Measurements from ENCODE around the gene COQ8B.
A peak's percentile ranks its signal among the peaks of the same experiment; 100 is the strongest.

The COQ8B gene

GRCh38 chr19:40673397-40673796, 43.3 kb downstream of the COQ8B start:
- H2BK120ac ChIP-seq (ENCODE audit: low read depth, low read length), result no peak overlapping the region
- no peak for DNase-seq (ENCODE audit: low spot score)
- WGBS, 2 donors (ENCODE audit: extremely low coverage in 2 of 2, insufficient read length in 2 of 2, insufficient replicate concordance in 1 of 2), result no CpG with 5 or more reads among the region's 11 CpGs
- peaks cover 0 to 13% of the 10 kb centered on the region in 2 donors for H3K9me3 ChIP-seq (replicated peaks in 1 of 2; ENCODE audit: control insufficient read depth in 2 of 2, insufficient read depth in 1 of 2, low read depth in 1 of 2, low read length in 2 of 2)
- no peak overlapping the region for H2BK5ac ChIP-seq (ENCODE audit: low read length)
- H3K14ac ChIP-seq (ENCODE audit: low read length), result no peak overlapping the region
- no peak overlapping the region for H2AK5ac ChIP-seq (ENCODE audit: low read depth, low read length)
- no peak overlapping the region for H3K9ac ChIP-seq (ENCODE audit: low read depth, low read length, poor library complexity)
- no peak overlapping the region for H2AFZ ChIP-seq (ENCODE audit: low read length)
- H4K91ac ChIP-seq (ENCODE audit: low read depth, low read length, poor library complexity), result no peak overlapping the region
- no peaks in the 10 kb centered on the region for H3K27me3 ChIP-seq (ENCODE audit: control insufficient read depth in 3 of 3, insufficient read depth in 3 of 3, low read depth in 1 of 3, low read length in 3 of 3)
- H4K8ac ChIP-seq (ENCODE audit: low read depth, low read length), result no peak overlapping the region
- H2BK12ac ChIP-seq (ENCODE audit: low read length), result no peak overlapping the region
- H3K36me3 ChIP-seq (replicated peaks in 1 of 2; ENCODE audit: control insufficient read depth in 2 of 2, insufficient read depth in 2 of 2, low read length in 2 of 2), result peaks cover 54 to 89% of the 10 kb centered on the region in 2 donors
- no peak overlapping the region for H2BK15ac ChIP-seq (ENCODE audit: low read length)
- H3K27ac ChIP-seq (replicated peaks; ENCODE audit: low read length), result no peak overlapping the region
- H3K4me2 ChIP-seq (ENCODE audit: insufficient read depth, low read length, poor library complexity, severe bottlenecking), result no peak overlapping the region
- no peaks in the 10 kb centered on the region for H3K79me1 ChIP-seq (ENCODE audit: low read depth, low read length)
- H3K4me3 ChIP-seq (ENCODE audit: low read length in 2 of 2), result peak overlapping the region in 1 of 2 donors; percentile 69
- no peaks in the 10 kb centered on the region for H3K4me1 ChIP-seq (ENCODE audit: control insufficient read depth in 2 of 2, insufficient read depth in 1 of 2, low read depth in 1 of 2, low read length in 2 of 2)
- no peak overlapping the region for H3K4ac ChIP-seq (ENCODE audit: low read length)
- no peak overlapping the region for H3K18ac ChIP-seq (ENCODE audit: low read length)
- no peak overlapping the region for H3K23ac ChIP-seq (ENCODE audit: low read depth, low read length, poor library complexity)

DNA sequence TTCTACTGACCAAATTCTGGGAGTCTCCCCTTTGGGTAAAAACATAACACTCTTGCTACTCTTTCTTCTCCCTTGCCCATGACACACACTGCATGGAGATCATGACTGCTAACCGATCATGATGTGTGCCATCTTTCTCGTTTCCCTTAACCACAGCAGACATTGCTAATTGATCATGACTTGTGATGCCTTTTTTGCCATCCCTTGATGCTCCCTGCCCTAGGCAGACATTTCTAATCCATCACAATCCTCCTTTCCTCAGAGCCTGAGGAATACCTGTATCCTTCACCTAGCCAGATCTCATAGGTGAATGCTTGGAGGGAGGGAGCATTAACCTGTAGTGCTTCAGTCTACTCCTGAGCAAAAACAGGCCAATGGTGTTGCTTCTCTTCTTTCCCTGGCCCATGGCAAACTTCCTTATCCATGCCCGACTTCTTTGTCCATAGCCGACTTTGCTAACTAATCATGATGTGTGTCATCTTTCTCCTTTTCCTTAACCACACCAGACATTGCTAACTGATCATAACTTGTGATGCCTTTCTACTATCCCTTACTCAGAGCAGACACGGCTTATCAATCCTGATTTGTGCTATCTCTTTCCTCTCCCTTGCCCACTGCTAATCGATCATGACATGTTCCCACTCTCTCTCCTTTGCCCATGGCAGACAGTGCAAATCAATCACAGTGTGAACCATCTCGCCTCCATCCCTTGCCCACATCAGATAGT, 44.0 kb downstream of the COQ8B start:
- Histone ChIP-seq H3K23ac (ENCODE audit: low read depth, low read length, poor library complexity) (no peak overlapping the region), H3K4me1 (ENCODE audit: control insufficient read depth in 2 of 2, insufficient read depth in 1 of 2, low read depth in 1 of 2, low read length in 2 of 2) (no peaks in the 10 kb centered on the region), H3K4me3 (ENCODE audit: low read length in 2 of 2) (peak overlapping the region in 1 of 2 donors; percentile 69), H3K4me2 (ENCODE audit: insufficient read depth, low read length, poor library complexity, severe bottlenecking) (no peak overlapping the region), H4K91ac (ENCODE audit: low read depth, low read length, poor library complexity) (no peak overlapping the region), H3K27me3 (ENCODE audit: control insufficient read depth in 3 of 3, insufficient read depth in 3 of 3, low read depth in 1 of 3, low read length in 3 of 3) (no peaks in the 10 kb centered on the region), H3K14ac (ENCODE audit: low read length) (no peak overlapping the region), H4K8ac (ENCODE audit: low read depth, low read length) (no peak overlapping the region), H3K9me3 (replicated peaks in 1 of 2; ENCODE audit: control insufficient read depth in 2 of 2, insufficient read depth in 1 of 2, low read depth in 1 of 2, low read length in 2 of 2) (peaks cover 0 to 13% of the 10 kb centered on the region in 2 donors), H3K27ac (replicated peaks; ENCODE audit: low read length) (no peak overlapping the region), H2AK5ac (ENCODE audit: low read depth, low read length) (no peak overlapping the region), H2BK15ac (ENCODE audit: low read length) (no peak overlapping the region), H3K36me3 (replicated peaks in 1 of 2; ENCODE audit: control insufficient read depth in 2 of 2, insufficient read depth in 2 of 2, low read length in 2 of 2) (peaks cover 54 to 89% of the 10 kb centered on the region in 2 donors), H3K18ac (ENCODE audit: low read length) (no peak overlapping the region), H2BK5ac (ENCODE audit: low read length) (no peak overlapping the region), H2BK120ac (ENCODE audit: low read depth, low read length) (no peak overlapping the region), H2AFZ (ENCODE audit: low read length) (no peak overlapping the region), H3K9ac (ENCODE audit: low read depth, low read length, poor library complexity) (no peak overlapping the region), H3K79me1 (ENCODE audit: low read depth, low read length) (no peaks in the 10 kb centered on the region), H3K4ac (ENCODE audit: low read length) (no peak overlapping the region), H2BK12ac (ENCODE audit: low read length) (no peak overlapping the region)
- no CpG with 5 or more reads among the region's 7 CpGs for WGBS, 2 donors (ENCODE audit: extremely low coverage in 2 of 2, insufficient read length in 2 of 2, insufficient replicate concordance in 1 of 2)
- no peak for DNase-seq (ENCODE audit: low spot score)

- Histone ChIP-seq H2BK5ac (ENCODE audit: low read length) (no peak overlapping the region), H4K8ac (ENCODE audit: low read depth, low read length) (no peak overlapping the region), H3K23ac (ENCODE audit: low read depth, low read length, poor library complexity) (no peak overlapping the region), H3K36me3 (replicated peaks in 1 of 2; ENCODE audit: control insufficient read depth in 2 of 2, insufficient read depth in 2 of 2, low read length in 2 of 2) (peaks cover 53 to 89% of the 10 kb centered on the region in 2 donors), H2BK120ac (ENCODE audit: low read depth, low read length) (no peak overlapping the region), H4K91ac (ENCODE audit: low read depth, low read length, poor library complexity) (no peak overlapping the region), H3K4me1 (ENCODE audit: control insufficient read depth in 2 of 2, insufficient read depth in 1 of 2, low read depth in 1 of 2, low read length in 2 of 2) (no peaks in the 10 kb centered on the region), H2BK12ac (ENCODE audit: low read length) (no peak overlapping the region), H3K79me1 (ENCODE audit: low read depth, low read length) (no peaks in the 10 kb centered on the region), H3K4me2 (ENCODE audit: insufficient read depth, low read length, poor library complexity, severe bottlenecking) (no peak overlapping the region), H3K14ac (ENCODE audit: low read length) (no peak overlapping the region), H3K9me3 (replicated peaks in 1 of 2; ENCODE audit: control insufficient read depth in 2 of 2, insufficient read depth in 1 of 2, low read depth in 1 of 2, low read length in 2 of 2) (peaks cover 0 to 13% of the 10 kb centered on the region in 2 donors), H2BK15ac (ENCODE audit: low read length) (no peak overlapping the region), H2AFZ (ENCODE audit: low read length) (no peak overlapping the region), H3K9ac (ENCODE audit: low read depth, low read length, poor library complexity) (no peak overlapping the region), H2AK5ac (ENCODE audit: low read depth, low read length) (no peak overlapping the region), H3K4me3 (ENCODE audit: low read length in 2 of 2) (no peak overlapping the region), H3K4ac (ENCODE audit: low read length) (no peak overlapping the region), H3K18ac (ENCODE audit: low read length) (no peak overlapping the region), H3K27me3 (ENCODE audit: control insufficient read depth in 3 of 3, insufficient read depth in 3 of 3, low read depth in 1 of 3, low read length in 3 of 3) (no peaks in the 10 kb centered on the region), H3K27ac (replicated peaks; ENCODE audit: low read length) (no peak overlapping the region)
- DNase-seq (ENCODE audit: low spot score), result no peak
- no CpG with 5 or more reads among the region's 2 CpGs for WGBS, 2 donors (ENCODE audit: extremely low coverage in 2 of 2, insufficient read length in 2 of 2, insufficient replicate concordance in 1 of 2)
These were observed 44.6 kb downstream of the COQ8B start for GRCh38 chr19:40672038-40672437.

DNA sequence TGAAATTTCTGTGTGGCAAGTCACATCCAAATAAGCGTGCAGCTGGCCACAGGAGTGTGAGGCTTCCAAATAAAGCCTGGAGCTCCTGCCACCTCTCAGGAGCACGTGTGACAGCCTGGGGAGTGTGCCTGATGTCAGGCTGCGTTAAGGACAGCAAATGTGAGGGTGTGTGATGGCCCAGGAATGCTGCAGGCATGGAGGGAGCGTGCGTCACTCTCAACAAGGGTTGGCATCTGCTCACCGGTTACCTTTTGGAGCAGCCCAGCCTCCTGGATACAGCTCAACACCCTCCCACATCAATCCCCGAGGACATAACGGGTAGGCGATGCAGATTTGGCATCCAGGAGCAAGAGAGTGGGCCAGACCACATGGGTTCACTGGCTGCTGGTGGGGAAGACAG, 45.3 kb downstream of the COQ8B start:
- Histone ChIP-seq H3K23ac (ENCODE audit: low read depth, low read length, poor library complexity) (no peak overlapping the region), H2AK5ac (ENCODE audit: low read depth, low read length) (no peak overlapping the region), H2AFZ (ENCODE audit: low read length) (no peak overlapping the region), H3K14ac (ENCODE audit: low read length) (no peak overlapping the region), H2BK15ac (ENCODE audit: low read length) (no peak overlapping the region), H2BK5ac (ENCODE audit: low read length) (no peak overlapping the region), H3K27me3 (ENCODE audit: control insufficient read depth in 3 of 3, insufficient read depth in 3 of 3, low read depth in 1 of 3, low read length in 3 of 3) (no peaks in the 10 kb centered on the region), H3K9me3 (replicated peaks in 1 of 2; ENCODE audit: control insufficient read depth in 2 of 2, insufficient read depth in 1 of 2, low read depth in 1 of 2, low read length in 2 of 2) (peaks cover 0 to 13% of the 10 kb centered on the region in 2 donors), H4K91ac (ENCODE audit: low read depth, low read length, poor library complexity) (no peak overlapping the region), H3K4me3 (ENCODE audit: low read length in 2 of 2) (no peak overlapping the region), H3K36me3 (replicated peaks in 1 of 2; ENCODE audit: control insufficient read depth in 2 of 2, insufficient read depth in 2 of 2, low read length in 2 of 2) (peaks cover 54 to 89% of the 10 kb centered on the region in 2 donors), H2BK120ac (ENCODE audit: low read depth, low read length) (no peak overlapping the region), H4K8ac (ENCODE audit: low read depth, low read length) (no peak overlapping the region), H3K4ac (ENCODE audit: low read length) (no peak overlapping the region), H3K79me1 (ENCODE audit: low read depth, low read length) (no peaks in the 10 kb centered on the region), H3K4me1 (ENCODE audit: control insufficient read depth in 2 of 2, insufficient read depth in 1 of 2, low read depth in 1 of 2, low read length in 2 of 2) (no peaks in the 10 kb centered on the region), H3K4me2 (ENCODE audit: insufficient read depth, low read length, poor library complexity, severe bottlenecking) (no peak overlapping the region), H3K9ac (ENCODE audit: low read depth, low read length, poor library complexity) (no peak overlapping the region), H3K27ac (replicated peaks; ENCODE audit: low read length) (no peak overlapping the region), H2BK12ac (ENCODE audit: low read length) (no peak overlapping the region), H3K18ac (ENCODE audit: low read length) (no peak overlapping the region)
- WGBS, 2 donors (ENCODE audit: extremely low coverage in 2 of 2, insufficient read length in 2 of 2, insufficient replicate concordance in 1 of 2), result no CpG with 5 or more reads among the region's 9 CpGs
- no peak for DNase-seq (ENCODE audit: low spot score)

Measured in neuronal stem cell (in vitro differentiated cells).